Measurements from ENCODE around the gene TOB2. TPM values are rescaled to one million over a fixed set of nuclear protein-coding genes. Genes with fewer than 3 reads are reported as not detected.

The TOB2 gene
- total RNA-seq, result 41.9 TPM

GRCh38 chr22:41446639-41447434 is at the start of gene TOB2:
Gene TOB2, minus strand, starts transcription at chr22:41446801. Its CDS starts 9,456 bp downstream, at chr22:41437345.

GRCh38 chr22:41468381-41469217 is 22.0 kb upstream of the TOB2 start, which contains the start of the genes ACO2 and PHF5A:
Gene ACO2, plus strand, starts transcription at chr22:41469117. Its CDS starts 30 bp downstream, at chr22:41469147.
Gene PHF5A, minus strand, starts transcription at chr22:41468692. Its CDS starts 39 bp downstream, at chr22:41468653.

Other genes starting within 250 kb of the TOB2 start
- gene L3MBTL2, start 241.5 kb downstream of the TOB2 start, total RNA-seq, result 22.2 TPM
- 5.1 TPM for gene CHADL, start 205.9 kb downstream of the TOB2 start, total RNA-seq
- gene RANGAP1, start 160.6 kb downstream of the TOB2 start, total RNA-seq, result 34.8 TPM
- 68.1 TPM for gene ZC3H7B, start 145.3 kb downstream of the TOB2 start, total RNA-seq
- gene TEF, start 64.9 kb downstream of the TOB2 start, total RNA-seq, result 15.5 TPM
- gene PHF5A, start 21.9 kb upstream of the TOB2 start, total RNA-seq, result 32.8 TPM
- gene ACO2, start 22.3 kb upstream of the TOB2 start, total RNA-seq, result 138 TPM
- 16.7 TPM for gene POLR3H, start 97.7 kb upstream of the TOB2 start, total RNA-seq
- gene CSDC2, start 114.2 kb upstream of the TOB2 start, total RNA-seq, result 4.4 TPM
- 42.2 TPM for gene PMM1, start 143.0 kb upstream of the TOB2 start, total RNA-seq
- 25.0 TPM for gene DESI1, start 174.2 kb upstream of the TOB2 start, total RNA-seq
- 186 TPM for gene XRCC6, start 174.5 kb upstream of the TOB2 start, total RNA-seq
- gene SNU13, start 242.1 kb upstream of the TOB2 start, total RNA-seq, result 71.9 TPM

Data from metanephros (tissue), 1 donor.